Mammary epithelial cell (primary cell): ENCODE results near the gene BOC.

Experiments used
- EZH2 ChIP-seq: IDR thresholded peaks from 2 replicates; pipeline ENCODE4 v1.6.1; 2012; ENCODE audit warnings: low read length, inconsistent platforms, borderline replicate concordance
- TF ChIP-seq, protein P1 (sequence below), 2 donors: IDR thresholded peaks in 1 of 2; conservative IDR thresholded peaks in 1 of 2; 2 replicates each; pipeline ENCODE4 v1.5.1; 2011 to 2012; ENCODE audit warnings: inconsistent platforms in 2 of 2, low read length in 2 of 2, mild to moderate bottlenecking in 2 of 2, control low read depth in 1 of 2, low read depth in 1 of 2; ENCODE audit not compliant: insufficient read depth in 1 of 2; ENCODE audit errors: extremely low read depth in 1 of 2

GRCh38 chr3:113310960-113311359, 99.6 kb downstream of the BOC start:
- TF ChIP-seq, protein P1, sequence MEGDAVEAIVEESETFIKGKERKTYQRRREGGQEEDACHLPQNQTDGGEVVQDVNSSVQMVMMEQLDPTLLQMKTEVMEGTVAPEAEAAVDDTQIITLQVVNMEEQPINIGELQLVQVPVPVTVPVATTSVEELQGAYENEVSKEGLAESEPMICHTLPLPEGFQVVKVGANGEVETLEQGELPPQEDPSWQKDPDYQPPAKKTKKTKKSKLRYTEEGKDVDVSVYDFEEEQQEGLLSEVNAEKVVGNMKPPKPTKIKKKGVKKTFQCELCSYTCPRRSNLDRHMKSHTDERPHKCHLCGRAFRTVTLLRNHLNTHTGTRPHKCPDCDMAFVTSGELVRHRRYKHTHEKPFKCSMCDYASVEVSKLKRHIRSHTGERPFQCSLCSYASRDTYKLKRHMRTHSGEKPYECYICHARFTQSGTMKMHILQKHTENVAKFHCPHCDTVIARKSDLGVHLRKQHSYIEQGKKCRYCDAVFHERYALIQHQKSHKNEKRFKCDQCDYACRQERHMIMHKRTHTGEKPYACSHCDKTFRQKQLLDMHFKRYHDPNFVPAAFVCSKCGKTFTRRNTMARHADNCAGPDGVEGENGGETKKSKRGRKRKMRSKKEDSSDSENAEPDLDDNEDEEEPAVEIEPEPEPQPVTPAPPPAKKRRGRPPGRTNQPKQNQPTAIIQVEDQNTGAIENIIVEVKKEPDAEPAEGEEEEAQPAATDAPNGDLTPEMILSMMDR (conservative IDR thresholded peaks at IDR 0.05 in 1 of 2, IDR thresholded peaks at IDR 0.05 in 1 of 2; ENCODE audit: extremely low read depth in 1 of 2, insufficient read depth in 1 of 2, low read depth in 1 of 2, low read length in 2 of 2): no peak
- no peak for TF ChIP-seq EZH2
